Measurements from ENCODE around the gene MGAT3.

DNA sequence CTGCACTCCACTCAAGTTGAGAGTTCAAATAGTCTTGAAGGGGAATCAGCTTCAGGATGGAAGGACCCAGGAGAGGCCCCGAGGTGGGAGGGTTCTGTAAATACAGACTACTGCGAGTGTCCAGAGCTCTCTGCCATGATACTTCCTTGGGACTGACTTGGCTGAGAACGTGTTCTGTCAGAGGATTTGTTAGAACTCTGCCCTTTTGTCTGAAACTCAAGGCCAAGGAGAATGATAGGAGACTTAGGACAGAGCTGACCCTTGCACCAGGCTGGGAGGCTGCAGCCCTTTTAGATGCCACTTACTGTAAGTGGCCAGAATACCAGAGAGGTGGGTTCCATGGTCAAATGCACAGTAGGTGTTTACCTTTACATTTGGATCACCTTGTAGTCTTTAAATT, 60.7 kb downstream of the MGAT3 start:
- TF ChIP-seq EZH2 (IDR thresholded peaks at IDR 0.05; ENCODE audit: borderline replicate concordance, low read depth, low read length, severe bottlenecking), result no peak
- TF ChIP-seq, protein P1, sequence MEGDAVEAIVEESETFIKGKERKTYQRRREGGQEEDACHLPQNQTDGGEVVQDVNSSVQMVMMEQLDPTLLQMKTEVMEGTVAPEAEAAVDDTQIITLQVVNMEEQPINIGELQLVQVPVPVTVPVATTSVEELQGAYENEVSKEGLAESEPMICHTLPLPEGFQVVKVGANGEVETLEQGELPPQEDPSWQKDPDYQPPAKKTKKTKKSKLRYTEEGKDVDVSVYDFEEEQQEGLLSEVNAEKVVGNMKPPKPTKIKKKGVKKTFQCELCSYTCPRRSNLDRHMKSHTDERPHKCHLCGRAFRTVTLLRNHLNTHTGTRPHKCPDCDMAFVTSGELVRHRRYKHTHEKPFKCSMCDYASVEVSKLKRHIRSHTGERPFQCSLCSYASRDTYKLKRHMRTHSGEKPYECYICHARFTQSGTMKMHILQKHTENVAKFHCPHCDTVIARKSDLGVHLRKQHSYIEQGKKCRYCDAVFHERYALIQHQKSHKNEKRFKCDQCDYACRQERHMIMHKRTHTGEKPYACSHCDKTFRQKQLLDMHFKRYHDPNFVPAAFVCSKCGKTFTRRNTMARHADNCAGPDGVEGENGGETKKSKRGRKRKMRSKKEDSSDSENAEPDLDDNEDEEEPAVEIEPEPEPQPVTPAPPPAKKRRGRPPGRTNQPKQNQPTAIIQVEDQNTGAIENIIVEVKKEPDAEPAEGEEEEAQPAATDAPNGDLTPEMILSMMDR (IDR thresholded peaks at IDR 0.05; ENCODE audit: extremely low read depth in 1 of 2, insufficient read depth in 1 of 2, low read depth in 1 of 2, low read length in 2 of 2), result no peak
- TF ChIP-seq POLR2A (IDR thresholded peaks at IDR 0.05; ENCODE audit: low read depth, low read length), result no peak
- no peak for TF ChIP-seq FOS (IDR thresholded peaks at IDR 0.05; ENCODE audit: borderline replicate concordance, insufficient read depth, low read length)
- no peak for TF ChIP-seq POLR2AphosphoS5 (IDR thresholded peaks at IDR 0.05; ENCODE audit: insufficient read depth, low read depth, low read length)

All from endothelial cell of umbilical vein (primary cell).